Astrocyte (in vitro differentiated cells and primary cell): ENCODE results near the gene ZNF438.

Experiments used
- EZH2 ChIP-seq: IDR thresholded peaks from 2 replicates; pipeline ENCODE4 v1.6.1; 2012; ENCODE audit warnings: mild to moderate bottlenecking, low read length, inconsistent platforms; ENCODE audit not compliant: insufficient read depth
- TF ChIP-seq, protein P1 (sequence below): IDR thresholded peaks from 2 replicates; pipeline ENCODE4 v1.5.1; 2011; ENCODE audit warnings: low read depth, mild to moderate bottlenecking, inconsistent platforms, low read length, moderate library complexity; ENCODE audit not compliant: insufficient read depth

- TF ChIP-seq, protein P1, sequence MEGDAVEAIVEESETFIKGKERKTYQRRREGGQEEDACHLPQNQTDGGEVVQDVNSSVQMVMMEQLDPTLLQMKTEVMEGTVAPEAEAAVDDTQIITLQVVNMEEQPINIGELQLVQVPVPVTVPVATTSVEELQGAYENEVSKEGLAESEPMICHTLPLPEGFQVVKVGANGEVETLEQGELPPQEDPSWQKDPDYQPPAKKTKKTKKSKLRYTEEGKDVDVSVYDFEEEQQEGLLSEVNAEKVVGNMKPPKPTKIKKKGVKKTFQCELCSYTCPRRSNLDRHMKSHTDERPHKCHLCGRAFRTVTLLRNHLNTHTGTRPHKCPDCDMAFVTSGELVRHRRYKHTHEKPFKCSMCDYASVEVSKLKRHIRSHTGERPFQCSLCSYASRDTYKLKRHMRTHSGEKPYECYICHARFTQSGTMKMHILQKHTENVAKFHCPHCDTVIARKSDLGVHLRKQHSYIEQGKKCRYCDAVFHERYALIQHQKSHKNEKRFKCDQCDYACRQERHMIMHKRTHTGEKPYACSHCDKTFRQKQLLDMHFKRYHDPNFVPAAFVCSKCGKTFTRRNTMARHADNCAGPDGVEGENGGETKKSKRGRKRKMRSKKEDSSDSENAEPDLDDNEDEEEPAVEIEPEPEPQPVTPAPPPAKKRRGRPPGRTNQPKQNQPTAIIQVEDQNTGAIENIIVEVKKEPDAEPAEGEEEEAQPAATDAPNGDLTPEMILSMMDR: no peak
- no peak for TF ChIP-seq EZH2
Observed at GRCh38 chr10:30855131-30855530, 176.5 kb downstream of the ZNF438 start.
